H1 (cell line): Measurements from ENCODE around the gene F8. TPM values are rescaled to one million over a fixed set of nuclear protein-coding genes. Genes with fewer than 3 reads are reported as not detected.
"Not testable (repeated sequence)": the region's sequence is repeated elsewhere in the genome, so short reads cannot be mapped to it uniquely, and the experiment has no call there.

ENCODE experiments used
- CTCF ChIA-PET: fragments of 300-600 bp; sonication (Branson Sonifier 250); formaldehyde crosslinking; loops from one replicate; lab custom pipeline; 2021; ENCODE audit not compliant: partially characterized antibody; lab: Charles Lee
- POLR2A ChIA-PET: fragments of 300-600 bp; sonication (Branson Sonifier 250); formaldehyde crosslinking; loops from one replicate; lab custom pipeline; 2021; ENCODE audit warnings: inconsistent platforms; ENCODE audit not compliant: partially characterized antibody; lab: Charles Lee
- DNase-seq, 2 experiments: peaks; one replicate each; pipeline versions ENCODE4 v3.0.0 to v3.0.0-alpha.2; 2010 to 2022; ENCODE audit warnings: low spot score in 2 of 2, low read depth in 1 of 2, mixed read lengths in 1 of 2
- FAIRE-seq: peaks from 2 replicates; lab custom pipeline; 2011; peaks lifted over from hg19 to GRCh38; lab: Jason Lieb, UNC
- H2AFZ ChIP-seq: 2 replicates; pipeline ENCODE4 v1.8.1; 2012; ENCODE audit warnings: low read length, inconsistent platforms
- H2AK5ac ChIP-seq: 2 replicates; pipeline ENCODE4 v1.6.1; 2013; ENCODE audit warnings: low read depth, low read length
- H2BK120ac ChIP-seq: replicated peaks from 2 replicates; pipeline ENCODE3; 2013; ENCODE audit warnings: low read depth, low read length, inconsistent platforms
- H2BK12ac ChIP-seq: 2 replicates; pipeline ENCODE4 v1.6.1; 2013; ENCODE audit warnings: low read depth, low read length
- H2BK15ac ChIP-seq: 2 replicates; pipeline ENCODE4 v1.6.1; 2013; ENCODE audit warnings: low read length
- H2BK20ac ChIP-seq: 2 replicates; pipeline ENCODE4 v1.6.1; 2013; ENCODE audit warnings: low read length
- H2BK5ac ChIP-seq: 2 replicates; pipeline ENCODE4 v1.6.1; 2013; ENCODE audit warnings: low read depth, low read length
- H3K14ac ChIP-seq: 2 replicates; pipeline ENCODE4 v1.6.1; 2013; ENCODE audit warnings: inconsistent platforms; ENCODE audit not compliant: insufficient read length
- H3K18ac ChIP-seq: 2 replicates; pipeline ENCODE4 v1.6.1; 2013; ENCODE audit warnings: low read length; ENCODE audit errors: extremely low read depth
- H3K23ac ChIP-seq: 2 replicates; pipeline ENCODE4 v1.6.1; 2013; ENCODE audit warnings: inconsistent platforms; ENCODE audit not compliant: insufficient read length
- H3K23me2 ChIP-seq: 2 replicates; pipeline ENCODE4 v1.6.1; 2013; ENCODE audit warnings: low read depth, low read length
- H3K27ac ChIP-seq: 2 replicates; pipeline ENCODE4 v1.6.1; 2011; ENCODE audit warnings: low read depth, low read length, inconsistent platforms
- H3K27me3 ChIP-seq, 4 experiments: replicated peaks in 1 of 4; 1 replicate in 1 of 4; 2 replicates in 3 of 4; pipeline versions ENCODE4 v1.6.1 to v1.8.1; 2011 to 2013; ENCODE audit warnings: low read length in 3 of 4, mild to moderate bottlenecking in 3 of 4, inconsistent platforms in 2 of 4, mixed read lengths in 2 of 4, moderate library complexity in 1 of 4; ENCODE audit not compliant: control insufficient read depth in 3 of 4, insufficient read depth in 3 of 4; ENCODE audit errors: extremely low read depth in 1 of 4
- H3K36me3 ChIP-seq, 4 experiments: 2 replicates each; pipeline versions ENCODE4 v1.6.1 to v1.8.1; 2011 to 2013; ENCODE audit warnings: mild to moderate bottlenecking in 4 of 4, low read length in 3 of 4, moderate library complexity in 2 of 4, control low read depth in 1 of 4, inconsistent platforms in 1 of 4; ENCODE audit not compliant: insufficient read depth in 4 of 4, control insufficient read depth in 2 of 4
- H3K4ac ChIP-seq: replicated peaks from 2 replicates; pipeline ENCODE3; 2013; ENCODE audit warnings: low read length, low read depth, mixed read lengths, inconsistent platforms; ENCODE audit not compliant: insufficient read length
- H3K4me1 ChIP-seq, 4 experiments: replicated peaks in 1 of 4; 1 replicate in 1 of 4; 2 replicates in 3 of 4; pipeline versions ENCODE4 v1.6.1 to v1.8.1; 2011 to 2013; ENCODE audit warnings: low read length in 3 of 4, inconsistent platforms in 2 of 4, mixed read lengths in 1 of 4; ENCODE audit not compliant: insufficient read depth in 4 of 4, control insufficient read depth in 3 of 4
- H3K4me2 ChIP-seq, 2 experiments: 2 replicates each; pipeline versions ENCODE4 v1.6.1 to v1.8.1; 2011 to 2013; ENCODE audit warnings: low read depth in 2 of 2, low read length in 2 of 2, control low read depth in 1 of 2, inconsistent platforms in 1 of 2, mild to moderate bottlenecking in 1 of 2; ENCODE audit not compliant: insufficient read depth in 1 of 2
- H3K4me3 ChIP-seq, 4 experiments: fragments of 200-600, 300-600 bp in 1 of 4; sonication (generic), shearing (Covaris generic), sonication (Bioruptor Twin) in 1 of 4; 2 replicates each; pipeline versions ENCODE4 v1.5.1 to v1.8.1; 2011 to 2016; ENCODE audit warnings: low read length in 4 of 4, low read depth in 3 of 4, control low read depth in 2 of 4, inconsistent platforms in 2 of 4, mild to moderate bottlenecking in 2 of 4, mixed read lengths in 1 of 4, moderate library complexity in 1 of 4; ENCODE audit not compliant: insufficient read depth in 2 of 4; ENCODE audit errors: extremely low read depth in 1 of 4
- H3K56ac ChIP-seq: replicated peaks from 2 replicates; pipeline ENCODE3; 2013; ENCODE audit warnings: low read depth, mild to moderate bottlenecking, mixed read lengths, low read length, inconsistent platforms; ENCODE audit not compliant: insufficient read length
- H3K79me1 ChIP-seq: 2 replicates; pipeline ENCODE4 v1.6.1; 2013; ENCODE audit warnings: low read depth, low read length, control low read depth
- H3K79me2 ChIP-seq, 2 experiments: 2 replicates each; pipeline versions ENCODE4 v1.6.1 to v1.8.1; 2012 to 2013; ENCODE audit warnings: low read length in 2 of 2, mild to moderate bottlenecking in 2 of 2, inconsistent platforms in 1 of 2; ENCODE audit not compliant: insufficient read depth in 2 of 2, control insufficient read depth in 1 of 2
- H3K9ac ChIP-seq, 4 experiments: replicated peaks in 1 of 4; 1 replicate in 1 of 4; 2 replicates in 3 of 4; pipeline versions ENCODE4 v1.6.1 to v1.8.1; 2011 to 2013; ENCODE audit warnings: low read depth in 3 of 4, low read length in 3 of 4, control low read depth in 2 of 4, mild to moderate bottlenecking in 2 of 4, moderate library complexity in 2 of 4, inconsistent platforms in 1 of 4; ENCODE audit errors: extremely low read depth in 1 of 4
- H3K9me3 ChIP-seq, 2 experiments: 2 replicates each; pipeline versions ENCODE4 v1.6.1 to v1.8.1; 2012 to 2013; ENCODE audit warnings: mild to moderate bottlenecking in 2 of 2, moderate library complexity in 2 of 2, control low read depth in 1 of 2, inconsistent platforms in 1 of 2, low read depth in 1 of 2, low read length in 1 of 2, mixed read lengths in 1 of 2; ENCODE audit not compliant: insufficient read depth in 2 of 2
- H4K20me1 ChIP-seq, 2 experiments: replicated peaks in 1 of 2; 2 replicates each; pipeline versions ENCODE3 to v1.8.1; 2011 to 2013; ENCODE audit warnings: inconsistent platforms in 2 of 2, low read length in 2 of 2, mild to moderate bottlenecking in 1 of 2; ENCODE audit not compliant: insufficient read depth in 2 of 2, control insufficient read depth in 1 of 2
- H4K5ac ChIP-seq: 2 replicates; pipeline ENCODE4 v1.6.1; 2013; ENCODE audit warnings: low read length, low read depth, mixed read lengths, inconsistent platforms; ENCODE audit not compliant: insufficient read length
- H4K8ac ChIP-seq: 2 replicates; pipeline ENCODE4 v1.8.0; 2013; ENCODE audit warnings: mild to moderate bottlenecking, moderate library complexity, low read length, inconsistent platforms; ENCODE audit not compliant: insufficient read depth; ENCODE audit errors: extremely low read depth
- H4K91ac ChIP-seq: replicated peaks from 2 replicates; pipeline ENCODE3; 2013; ENCODE audit warnings: low read length, mixed read lengths, inconsistent platforms; ENCODE audit not compliant: insufficient read length
- BRCA1 ChIP-seq: IDR thresholded peaks from 2 replicates; pipeline ENCODE4 v1.6.1; 2012; ENCODE audit warnings: low read depth, low read length, improper control_type of control experiment
- CEBPB ChIP-seq: IDR thresholded peaks from 2 replicates; pipeline ENCODE4 v1.6.1; 2012; ENCODE audit warnings: low read depth, low read length
- CREB1 ChIP-seq: IDR thresholded peaks from 2 replicates; pipeline ENCODE4 v1.6.1; 2012; ENCODE audit warnings: inconsistent platforms
- CTBP2 ChIP-seq: IDR thresholded peaks from 2 replicates; pipeline ENCODE4 v1.7.0; 2011; ENCODE audit warnings: borderline replicate concordance, mild to moderate bottlenecking, moderate library complexity, mixed read lengths, low read length; ENCODE audit not compliant: insufficient read depth, insufficient read length
- HDAC6 ChIP-seq: IDR thresholded peaks from one replicate; pipeline ENCODE4 v1.7.1; 2012; ENCODE audit warnings: low read depth, mild to moderate bottlenecking, inconsistent platforms, low read length, moderate library complexity
- NANOG ChIP-seq: IDR thresholded peaks from 2 replicates; pipeline ENCODE4 v1.6.1; 2011; ENCODE audit warnings: low read length, low read depth, mild to moderate bottlenecking, inconsistent platforms; ENCODE audit not compliant: insufficient read depth, poor library complexity, severe bottlenecking
- SP4 ChIP-seq: IDR thresholded peaks from 2 replicates; pipeline ENCODE4 v1.6.1; 2012; ENCODE audit warnings: low read length, inconsistent platforms
- YY1 ChIP-seq: IDR thresholded peaks from 2 replicates; pipeline ENCODE4 v1.6.1; 2011; ENCODE audit warnings: low read depth, mild to moderate bottlenecking, low read length
- WGBS, 2 experiments: shearing (Covaris generic) in 1 of 2; methylation state at CpG; one replicate each; pipeline versions ENCODE4 v1.1.6 to v1.1.7; 2013 to 2015; ENCODE audit warnings: low lambda C conversion rate in 2 of 2, mixed read lengths in 2 of 2, inconsistent platforms in 1 of 2, low coverage in 1 of 2, missing lambda C conversion rate in 1 of 2; ENCODE audit not compliant: insufficient replicate concordance in 2 of 2, insufficient coverage in 1 of 2, insufficient read length in 1 of 2; ENCODE audit errors: extremely low coverage in 1 of 2, missing lambda C conversion rate in 1 of 2; 5-methylcytosine and 5-hydroxymethylcytosine counted together
- polyA plus RNA-seq, 7 experiments: library from polyadenylated mRNA; depleted of rRNA in 3 of 7; stranded (reverse) in 5 of 7; unstranded in 2 of 7; fragments of >200 nt in 5 of 7; fragments of 200-250 nt in 2 of 7; gene quantifications; 1 replicate in 5 of 7; 2 replicates in 1 of 7; 4 replicates in 1 of 7; pipeline versions ENCODE4 v1.2.1 to v1.2.3, GENCODE V29; 2011 to 2013; ENCODE audit warnings: missing spikeins in 2 of 7, mixed read lengths in 2 of 7
- total RNA-seq: library from RNA; stranded (reverse); fragmentation: NEBNext Ultra II Directional; extraction: Animal tissue kit (Norgen Biotek cat#: 25700); gene quantifications from 2 replicates; pipeline ENCODE4 v1.2.1, GENCODE V29; 2021

F8 gene
- total and polyA plus RNA-seq, 2 of the 8 experiments (the other 6 are each of a cell fraction or from before 2014, with no cell fraction given), result 1.1 to 2.6 TPM

DNA sequence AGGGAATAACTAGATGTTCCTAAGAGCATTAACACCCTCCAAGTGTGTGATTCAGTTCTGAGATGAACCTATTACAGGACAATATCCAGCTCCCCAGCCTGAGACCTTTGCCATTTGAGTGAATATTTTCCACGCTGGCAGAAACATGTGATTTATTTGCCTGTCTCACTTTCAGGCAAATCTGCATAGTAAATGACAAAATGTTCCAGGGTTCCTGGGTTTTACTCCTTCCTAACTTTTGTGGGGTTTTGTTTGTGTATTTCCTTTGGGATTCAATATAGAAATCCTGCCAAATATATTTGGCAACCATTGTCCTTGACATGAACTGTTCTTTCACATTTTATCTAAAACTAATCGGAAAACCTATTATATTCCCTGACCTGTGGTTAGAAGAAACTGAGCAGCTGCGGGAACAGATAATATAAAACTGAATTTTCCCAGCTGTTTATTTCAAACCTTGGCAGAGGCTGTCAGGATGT, 12.5 kb downstream of the F8 start (continued):
- no peak for TF ChIP-seq NANOG
- no peak for TF ChIP-seq YY1
- no peak for TF ChIP-seq HDAC6
- no peak for TF ChIP-seq SP4
- no peak for TF ChIP-seq CREB1
- TF ChIP-seq BRCA1, result no peak
- no peak for TF ChIP-seq CTBP2
- TF ChIP-seq CEBPB, result no peak

- H3K14ac ChIP-seq, H3K79me1 ChIP-seq, H4K5ac ChIP-seq, H3K9me3 ChIP-seq, H2BK5ac ChIP-seq, H3K4me1 ChIP-seq, H3K9ac ChIP-seq, H3K79me2 ChIP-seq, H3K27ac ChIP-seq, H2BK15ac ChIP-seq, H4K91ac ChIP-seq, H2BK20ac ChIP-seq, H3K36me3 ChIP-seq, CTCF ChIA-PET, H3K18ac ChIP-seq, H4K20me1 ChIP-seq, H3K4me2 ChIP-seq, DNase-seq, H3K23ac ChIP-seq, H2BK120ac ChIP-seq, H2AFZ ChIP-seq, H2BK12ac ChIP-seq, H3K27me3 ChIP-seq, H4K8ac ChIP-seq, H3K56ac ChIP-seq, POLR2A ChIA-PET, H3K4me3 ChIP-seq, H2AK5ac ChIP-seq, H3K23me2 ChIP-seq, H3K4ac ChIP-seq: not testable (repeated sequence)
- FAIRE-seq, result peak; percentile 79
- 100% methylated on average over 3 of the region's 12 CpGs; no CpG with 5 or more reads in 1 of the 2 experiments for WGBS, 2 experiments
Observed at GRCh38 chrX:155008578-155008977, 13.9 kb downstream of the F8 start.
